ENCODE results near the gene HPGDS. TPM values are rescaled to one million over a fixed set of nuclear protein-coding genes. Genes with fewer than 3 reads are reported as not detected.
"Not testable (repeated sequence)": the region's sequence is repeated elsewhere in the genome, so short reads cannot be mapped to it uniquely, and the experiment has no call there.

The HPGDS gene
- not detected for polyA plus RNA-seq (2013, experiment 1 of 2)
- polyA plus RNA-seq (2013, experiment 2 of 2) = not detected

DNA sequence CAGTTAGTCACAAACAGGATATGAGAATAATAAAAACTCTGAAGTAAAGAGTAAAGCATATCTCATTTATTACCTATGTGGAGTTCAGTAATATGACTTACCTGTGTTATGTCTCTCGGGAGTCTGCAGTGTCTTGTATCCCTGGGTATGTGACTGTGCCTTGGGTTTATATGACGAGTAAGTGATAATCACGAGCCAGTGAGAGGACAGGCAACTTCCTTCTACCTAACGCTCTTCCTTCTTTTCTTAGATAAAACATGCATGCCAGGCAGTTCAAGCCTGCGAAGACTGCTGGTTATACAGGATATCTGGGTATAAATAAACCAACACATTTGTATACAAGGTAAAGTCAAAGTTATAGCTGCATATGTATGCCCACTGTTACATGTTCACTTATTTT, at the start of gene HPGDS:
Gene HPGDS, minus strand, starts transcription at position 143 of the 400 bp plus-strand sequence. CDS start 8,207 bp downstream, outside the sequence.
- WGBS = 75% methylated on average over 3 of the region's 5 CpGs
- Histone ChIP-seq H3K27ac (ENCODE audit: low read depth, low read length) (no peak within 1 kb of the TSS), H3K4me3 (ENCODE audit: low read length) (no peak within 1 kb of the TSS), H3K36me3 (ENCODE audit: insufficient read depth, low read length) (no peaks in the 10 kb centered on the region), H3K27me3 (ENCODE audit: insufficient read depth, low read length) (no peaks in the 10 kb centered on the region), H3K4me1 (ENCODE audit: insufficient read depth, low read length) (no peaks in the 10 kb centered on the region), H3K9ac (ENCODE audit: low read depth, low read length) (no peak within 1 kb of the TSS), H3K9me3 (ENCODE audit: insufficient read depth, low read depth, low read length) (no peaks in the 10 kb centered on the region)

DNA sequence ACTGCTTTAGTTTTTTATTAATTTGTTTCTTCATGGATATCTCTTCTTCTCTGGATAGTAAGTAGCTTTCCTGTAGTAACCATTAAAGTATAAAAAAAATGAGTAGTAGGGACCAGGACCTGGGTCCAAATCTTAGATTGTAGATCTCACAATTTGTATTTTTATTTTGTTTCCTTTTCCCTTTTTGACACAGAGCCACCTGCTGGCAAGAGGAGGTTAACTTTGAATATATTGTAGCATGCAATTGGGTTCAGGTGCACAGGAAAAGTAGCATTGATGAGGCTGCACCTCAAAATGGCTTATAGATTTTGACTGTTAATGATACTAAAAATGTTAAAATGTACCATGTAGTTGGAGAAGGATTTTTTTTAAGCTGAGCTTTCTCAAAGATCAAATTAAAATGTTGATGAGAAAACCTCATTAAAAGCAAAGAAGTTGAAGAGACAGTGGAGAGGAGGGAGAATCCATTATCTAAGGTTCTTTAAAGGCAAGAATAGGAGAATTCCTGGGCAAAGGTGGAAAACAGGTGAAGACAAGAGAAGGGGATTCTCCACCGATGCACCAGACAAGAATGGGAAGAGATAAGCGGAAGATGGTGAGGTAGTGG, 48.3 kb upstream of the HPGDS start:
- Histone ChIP-seq H3K9ac (ENCODE audit: low read depth, low read length) (no peak overlapping the region), H3K4me3 (ENCODE audit: low read length) (no peak overlapping the region), H3K36me3 (ENCODE audit: insufficient read depth, low read length) (no peaks in the 10 kb centered on the region), H3K27ac (ENCODE audit: low read depth, low read length) (no peak overlapping the region), H3K27me3 (ENCODE audit: insufficient read depth, low read length) (no peaks in the 10 kb centered on the region), H3K4me1 (ENCODE audit: insufficient read depth, low read length) (no peaks in the 10 kb centered on the region), H3K9me3 (ENCODE audit: insufficient read depth, low read depth, low read length) (peaks cover 16% of the 10 kb centered on the region)
- 95% methylated on average over 2 of the region's 2 CpGs for WGBS

DNA sequence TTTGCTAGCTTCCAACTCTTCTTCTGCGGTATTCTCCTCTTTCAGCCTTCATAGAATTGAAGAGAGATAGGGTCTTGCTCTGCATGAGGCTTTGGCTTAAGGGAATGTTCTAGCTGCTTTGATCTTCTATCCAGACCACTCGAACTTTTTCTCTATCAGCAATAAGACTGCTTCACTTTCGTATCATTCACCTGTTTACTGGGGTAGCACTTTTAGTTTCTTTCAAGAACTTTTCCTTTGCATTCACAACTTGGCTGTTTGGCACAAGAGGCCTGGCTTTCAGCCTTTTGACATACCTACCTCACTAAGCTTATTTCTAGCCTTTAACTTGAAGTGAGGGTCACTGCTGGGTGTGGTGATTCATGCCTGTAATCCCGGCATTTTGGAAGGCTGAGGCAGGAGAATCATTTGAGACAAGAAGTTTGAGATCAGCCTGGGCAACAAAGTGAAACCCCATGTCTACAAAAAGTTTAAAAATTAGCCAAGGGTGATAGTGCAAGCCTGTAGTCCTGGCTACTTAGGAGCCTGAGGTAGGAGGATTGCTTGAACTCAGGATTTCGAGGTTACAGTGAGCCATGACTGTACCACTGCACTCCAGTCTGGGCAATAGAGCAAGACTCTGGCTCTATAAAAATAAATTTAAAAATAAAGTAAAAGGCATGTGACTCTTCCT, 47.1 kb upstream of the HPGDS start:
- no peaks in the 10 kb centered on the region for H3K36me3 ChIP-seq (ENCODE audit: insufficient read depth, low read length)
- no peak overlapping the region for H3K4me3 ChIP-seq (ENCODE audit: low read length)
- no peak overlapping the region for H3K27ac ChIP-seq (ENCODE audit: low read depth, low read length)
- H3K27me3 ChIP-seq (ENCODE audit: insufficient read depth, low read length) = no peaks in the 10 kb centered on the region
- H3K9me3 ChIP-seq (ENCODE audit: insufficient read depth, low read depth, low read length) = peaks cover 16% of the 10 kb centered on the region
- H3K4me1 ChIP-seq (ENCODE audit: insufficient read depth, low read length) = no peaks in the 10 kb centered on the region
- WGBS = 94% methylated on average over 5 of the region's 5 CpGs
- no peak overlapping the region for H3K9ac ChIP-seq (ENCODE audit: low read depth, low read length)

DNA sequence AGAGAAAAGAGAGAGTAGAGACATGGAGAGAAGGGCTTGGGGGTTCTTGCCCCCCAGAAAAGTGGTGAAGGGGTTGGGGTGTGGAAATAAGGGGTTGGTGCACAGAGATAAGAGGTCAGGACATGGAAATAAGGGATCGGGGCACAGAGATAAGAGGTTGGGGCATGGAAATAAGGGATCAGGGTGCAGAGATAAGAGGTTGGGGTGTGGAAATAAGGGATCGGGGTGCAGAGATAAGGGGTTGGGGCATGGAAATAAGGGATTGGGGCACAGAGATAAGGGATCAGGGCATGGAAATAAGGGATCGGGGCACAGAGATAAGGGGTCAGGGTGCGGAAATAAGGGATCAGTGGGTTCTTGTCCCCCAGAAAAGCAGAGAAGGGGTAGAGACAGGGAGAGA, 45.3 kb upstream of the HPGDS start:
- WGBS = 84% methylated on average over 4 of the region's 4 CpGs
- not testable (repeated sequence) for H3K4me1 ChIP-seq (ENCODE audit: insufficient read depth, low read length); H3K9ac ChIP-seq (ENCODE audit: low read depth, low read length); H3K27ac ChIP-seq (ENCODE audit: low read depth, low read length); H3K27me3 ChIP-seq (ENCODE audit: insufficient read depth, low read length); H3K4me3 ChIP-seq (ENCODE audit: low read length); H3K36me3 ChIP-seq (ENCODE audit: insufficient read depth, low read length)
- H3K9me3 ChIP-seq (ENCODE audit: insufficient read depth, low read depth, low read length) = peaks cover 16% of the 10 kb centered on the region

DNA sequence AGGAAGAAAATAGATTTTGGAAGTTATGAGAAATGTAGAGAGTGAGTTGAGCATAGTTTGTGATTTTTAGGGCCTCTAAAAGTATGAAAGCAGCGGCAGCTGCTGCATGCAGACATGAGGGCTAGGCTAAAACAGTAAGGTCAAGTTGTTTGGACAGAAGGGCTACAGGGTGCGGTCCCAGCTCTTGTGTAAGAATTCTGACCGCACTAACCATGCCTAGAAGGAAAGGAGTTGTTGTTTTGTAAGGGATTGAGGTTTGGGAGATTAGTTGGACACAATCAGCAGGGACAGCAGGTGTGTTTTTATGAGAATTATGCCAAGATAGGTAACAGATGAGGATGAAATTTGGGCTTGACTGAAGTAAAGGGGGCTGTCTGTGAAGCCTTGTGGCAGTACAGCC, 42.8 kb upstream of the HPGDS start:
- not testable (repeated sequence) for H3K27ac ChIP-seq (ENCODE audit: low read depth, low read length); H3K4me1 ChIP-seq (ENCODE audit: insufficient read depth, low read length); H3K36me3 ChIP-seq (ENCODE audit: insufficient read depth, low read length); H3K9ac ChIP-seq (ENCODE audit: low read depth, low read length); H3K27me3 ChIP-seq (ENCODE audit: insufficient read depth, low read length); H3K4me3 ChIP-seq (ENCODE audit: low read length)
- peaks cover 16% of the 10 kb centered on the region for H3K9me3 ChIP-seq (ENCODE audit: insufficient read depth, low read depth, low read length)
- 97% methylated on average over 3 of the region's 3 CpGs for WGBS

DNA sequence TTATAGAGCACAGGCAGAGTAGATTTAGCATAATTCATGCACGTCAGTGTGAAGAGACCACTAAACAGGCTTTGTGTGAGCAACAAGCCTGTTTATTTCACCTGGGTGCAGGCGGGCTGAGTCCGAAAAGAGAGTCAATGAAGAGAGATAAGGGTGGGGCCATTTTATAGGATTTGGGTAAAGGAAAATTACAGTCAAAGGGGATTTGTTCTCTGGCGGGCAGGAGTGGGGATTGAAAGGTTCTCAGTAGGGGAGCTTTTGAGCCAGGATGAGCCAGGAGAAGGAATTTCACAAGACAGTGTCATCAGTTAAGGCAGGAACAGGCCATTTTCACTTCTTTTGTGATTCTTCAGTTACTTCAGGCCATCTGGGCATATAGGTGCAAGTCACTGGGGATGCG, 40.3 kb upstream of the HPGDS start:
- H3K27ac ChIP-seq (ENCODE audit: low read depth, low read length) = peak overlapping the region; percentile 35; the same call in 1 of the 2 replicates
- H3K9me3 ChIP-seq (ENCODE audit: insufficient read depth, low read depth, low read length); H3K9ac ChIP-seq (ENCODE audit: low read depth, low read length); H3K36me3 ChIP-seq (ENCODE audit: insufficient read depth, low read length); H3K27me3 ChIP-seq (ENCODE audit: insufficient read depth, low read length); H3K4me3 ChIP-seq (ENCODE audit: low read length); H3K4me1 ChIP-seq (ENCODE audit: insufficient read depth, low read length): not testable (repeated sequence)
- 27% methylated on average over 4 of the region's 5 CpGs for WGBS

DNA sequence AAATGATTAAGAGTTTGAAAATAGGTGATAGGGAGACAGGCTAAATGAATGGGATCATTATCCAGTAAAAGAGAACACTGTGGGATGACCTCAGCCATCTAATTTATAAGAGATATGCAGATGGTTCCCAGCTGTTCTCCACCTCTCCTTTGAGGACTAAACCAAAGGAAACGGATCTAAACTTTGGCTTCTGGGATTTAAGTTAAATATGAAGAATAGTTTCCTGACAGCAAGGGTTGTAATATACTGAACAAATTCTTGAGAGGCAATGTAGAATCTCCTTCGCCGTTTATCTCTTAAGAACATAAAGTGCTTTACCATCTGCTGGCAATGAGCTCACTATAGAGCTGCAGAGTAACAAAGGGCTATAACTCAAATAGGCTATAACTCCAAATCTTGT, 35.4 kb upstream of the HPGDS start:
- Histone ChIP-seq H3K27me3 (ENCODE audit: insufficient read depth, low read length) (no peaks in the 10 kb centered on the region), H3K36me3 (ENCODE audit: insufficient read depth, low read length) (no peaks in the 10 kb centered on the region), H3K4me1 (ENCODE audit: insufficient read depth, low read length) (no peaks in the 10 kb centered on the region), H3K9me3 (ENCODE audit: insufficient read depth, low read depth, low read length) (no peaks in the 10 kb centered on the region), H3K4me3 (ENCODE audit: low read length) (no peak overlapping the region), H3K27ac (ENCODE audit: low read depth, low read length) (no peak overlapping the region), H3K9ac (ENCODE audit: low read depth, low read length) (no peak overlapping the region)
- 76% methylated on average over 3 of the region's 3 CpGs for WGBS

DNA sequence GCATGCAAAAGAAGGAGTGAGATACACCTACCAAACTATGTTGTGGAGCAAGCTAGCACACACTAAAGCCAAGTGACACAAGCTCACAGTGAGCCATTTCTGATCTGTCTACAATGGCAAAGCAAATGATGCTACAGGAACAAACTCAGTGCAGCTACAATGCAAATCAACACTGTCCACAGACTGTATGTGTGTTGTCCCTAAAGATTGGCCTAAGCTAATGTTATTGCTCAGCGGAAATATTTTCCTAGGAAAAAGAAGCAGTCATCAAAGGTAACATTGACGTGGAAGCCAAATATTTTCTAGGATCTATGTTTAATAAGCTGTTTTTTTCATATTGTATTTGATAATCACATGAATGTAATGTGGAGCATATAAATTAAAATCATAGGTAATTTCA, 34.7 kb upstream of the HPGDS start:
- 82% methylated on average over 2 of the region's 2 CpGs for WGBS
- H3K9me3 ChIP-seq (ENCODE audit: insufficient read depth, low read depth, low read length) = no peaks in the 10 kb centered on the region
- H3K27me3 ChIP-seq (ENCODE audit: insufficient read depth, low read length) = no peaks in the 10 kb centered on the region
- H3K4me1 ChIP-seq (ENCODE audit: insufficient read depth, low read length) = no peaks in the 10 kb centered on the region
- no peaks in the 10 kb centered on the region for H3K36me3 ChIP-seq (ENCODE audit: insufficient read depth, low read length)
- H3K27ac ChIP-seq (ENCODE audit: low read depth, low read length) = no peak overlapping the region
- no peak overlapping the region for H3K4me3 ChIP-seq (ENCODE audit: low read length)
- no peak overlapping the region for H3K9ac ChIP-seq (ENCODE audit: low read depth, low read length)

DNA sequence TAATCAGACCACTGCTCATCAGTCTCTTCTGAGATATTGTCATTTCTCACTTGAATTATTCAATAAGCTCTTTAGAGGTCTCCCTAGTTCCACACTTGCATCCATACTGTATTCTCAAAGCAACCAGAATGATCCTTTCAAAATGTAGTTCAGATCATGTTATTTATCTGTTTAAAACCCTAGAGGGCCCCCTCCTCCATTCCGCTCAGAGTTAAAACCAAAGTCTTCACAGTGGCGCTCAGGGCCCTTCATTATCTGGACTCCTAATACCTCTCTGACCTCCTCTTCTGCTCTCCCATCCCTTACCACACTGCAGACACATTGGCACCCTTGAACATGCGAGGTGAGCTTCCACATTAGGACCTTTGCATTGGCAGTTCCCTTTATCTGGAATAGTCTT, 32.7 kb upstream of the HPGDS start:
- H3K9me3 ChIP-seq (ENCODE audit: insufficient read depth, low read depth, low read length) = no peaks in the 10 kb centered on the region
- no peaks in the 10 kb centered on the region for H3K36me3 ChIP-seq (ENCODE audit: insufficient read depth, low read length)
- 74% methylated on average over 3 of the region's 3 CpGs for WGBS
- H3K27ac ChIP-seq (ENCODE audit: low read depth, low read length) = no peak overlapping the region
- H3K4me1 ChIP-seq (ENCODE audit: insufficient read depth, low read length) = no peaks in the 10 kb centered on the region
- H3K27me3 ChIP-seq (ENCODE audit: insufficient read depth, low read length) = no peaks in the 10 kb centered on the region
- H3K9ac ChIP-seq (ENCODE audit: low read depth, low read length) = no peak overlapping the region
- no peak overlapping the region for H3K4me3 ChIP-seq (ENCODE audit: low read length)

DNA sequence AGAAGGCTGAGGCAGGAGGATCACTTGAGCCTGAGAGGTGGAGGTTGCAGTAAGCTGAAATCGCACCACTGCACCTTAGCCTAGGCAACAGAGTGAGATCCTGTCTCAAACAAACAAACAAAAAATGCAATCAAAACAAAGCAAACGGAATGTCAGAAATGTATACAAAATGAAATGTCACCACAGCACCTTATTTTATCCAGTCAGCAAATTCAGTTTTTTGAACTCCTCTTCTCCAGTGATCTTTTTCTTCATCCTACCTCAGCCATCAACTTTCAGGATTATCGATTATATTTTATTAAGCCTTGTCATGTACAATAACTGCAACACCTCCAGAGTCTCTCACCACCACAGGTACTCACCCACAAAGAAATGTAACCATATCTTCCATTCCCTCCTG, 31.1 kb upstream of the HPGDS start:
- Histone ChIP-seq H3K4me1 (ENCODE audit: insufficient read depth, low read length) (no peaks in the 10 kb centered on the region), H3K9ac (ENCODE audit: low read depth, low read length) (no peak overlapping the region), H3K9me3 (ENCODE audit: insufficient read depth, low read depth, low read length) (no peaks in the 10 kb centered on the region), H3K27me3 (ENCODE audit: insufficient read depth, low read length) (no peaks in the 10 kb centered on the region), H3K27ac (ENCODE audit: low read depth, low read length) (no peak overlapping the region), H3K36me3 (ENCODE audit: insufficient read depth, low read length) (no peaks in the 10 kb centered on the region), H3K4me3 (ENCODE audit: low read length) (no peak overlapping the region)
- 93% methylated on average over 3 of the region's 3 CpGs for WGBS

DNA sequence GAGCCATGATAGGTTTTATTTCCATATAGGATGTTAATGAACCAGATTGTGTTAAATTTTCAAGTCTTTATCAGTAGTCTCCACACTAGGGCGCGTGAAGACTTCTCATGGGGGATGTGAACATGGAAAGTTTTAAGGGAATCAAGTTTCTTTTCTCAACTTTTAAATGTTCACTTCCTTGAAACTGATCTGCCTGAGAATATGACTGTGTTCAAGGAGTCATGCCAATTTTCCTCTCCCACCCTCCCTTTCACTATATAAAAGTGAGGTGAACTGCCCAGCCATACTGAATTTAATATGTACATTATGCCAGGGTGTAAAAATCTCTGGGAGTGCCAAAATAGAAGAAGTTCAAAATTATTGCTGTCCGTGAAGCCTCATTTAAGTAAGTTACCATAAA, 30.4 kb upstream of the HPGDS start:
- Histone ChIP-seq H3K27ac (ENCODE audit: low read depth, low read length) (no peak overlapping the region), H3K27me3 (ENCODE audit: insufficient read depth, low read length) (no peaks in the 10 kb centered on the region), H3K36me3 (ENCODE audit: insufficient read depth, low read length) (no peaks in the 10 kb centered on the region), H3K9ac (ENCODE audit: low read depth, low read length) (no peak overlapping the region), H3K9me3 (ENCODE audit: insufficient read depth, low read depth, low read length) (no peaks in the 10 kb centered on the region), H3K4me3 (ENCODE audit: low read length) (no peak overlapping the region), H3K4me1 (ENCODE audit: insufficient read depth, low read length) (no peaks in the 10 kb centered on the region)
- WGBS = no CpG with 5 or more reads among the region's 3 CpGs

All from HUES64 (cell line).